GM19395 (cell line): ENCODE measurements around the gene FAM222A.

Experiments
- ATAC-seq: cut with Tn5 transposase; IDR thresholded peaks from one replicate; pipeline ENCODE4 v1.9.1; 2021; ENCODE audit warnings: mild to moderate bottlenecking, moderate library complexity; ENCODE audit not compliant: unreplicated experiment

The FAM222A gene

DNA sequence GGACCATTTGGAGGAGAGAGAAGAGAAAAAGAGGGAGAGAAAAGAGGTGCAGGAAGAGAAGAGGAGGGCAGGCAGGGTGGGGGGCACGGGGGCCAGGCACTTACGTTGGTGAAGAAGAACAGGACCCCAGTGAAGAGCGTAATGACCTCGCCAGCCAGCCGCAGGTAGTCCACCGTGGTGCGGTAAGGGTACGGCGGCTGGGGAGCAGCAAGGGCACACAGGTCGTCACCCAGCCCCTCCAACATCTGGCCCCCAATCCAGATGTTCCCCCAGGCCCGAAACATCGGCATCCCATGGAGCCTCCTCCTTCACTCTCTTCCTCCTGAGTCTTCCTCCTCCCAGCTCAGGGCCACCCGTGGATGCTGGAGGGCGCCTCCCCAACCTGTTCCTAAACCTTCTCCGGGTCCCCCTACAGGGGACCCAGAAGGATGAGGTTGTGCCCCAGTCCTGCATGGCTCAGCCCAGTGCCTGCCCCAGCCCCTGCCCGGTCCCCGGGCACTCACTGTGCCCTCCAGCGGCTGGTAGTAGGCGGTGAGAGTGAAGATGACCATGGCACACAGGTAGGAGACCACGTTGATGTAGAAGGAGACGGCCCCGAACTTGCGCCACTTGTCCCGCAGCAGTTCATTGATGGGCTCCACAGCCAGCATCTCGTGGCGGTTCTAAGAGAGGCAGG, 80.3 kb downstream of the FAM222A start:
- ATAC-seq, result no peak

DNA sequence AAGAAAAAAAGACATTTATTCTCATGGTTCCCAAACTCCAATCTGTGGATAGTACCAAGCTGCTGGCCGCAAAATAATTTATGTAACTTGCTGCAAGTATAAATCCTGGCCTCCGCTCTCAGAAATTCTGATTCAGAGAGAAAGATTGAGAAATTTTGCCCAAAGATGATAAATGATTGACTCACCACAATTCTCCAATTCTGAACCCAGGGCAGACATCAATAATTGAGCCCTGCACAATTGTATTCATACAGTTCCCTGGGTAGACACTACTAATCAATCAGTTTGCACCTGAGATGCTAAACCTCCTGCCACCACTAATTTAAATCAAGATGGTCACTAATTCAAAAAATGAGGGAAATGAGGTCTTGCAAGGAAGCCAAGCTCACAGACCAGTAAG, 81.4 kb downstream of the FAM222A start:
- no peak for ATAC-seq

DNA sequence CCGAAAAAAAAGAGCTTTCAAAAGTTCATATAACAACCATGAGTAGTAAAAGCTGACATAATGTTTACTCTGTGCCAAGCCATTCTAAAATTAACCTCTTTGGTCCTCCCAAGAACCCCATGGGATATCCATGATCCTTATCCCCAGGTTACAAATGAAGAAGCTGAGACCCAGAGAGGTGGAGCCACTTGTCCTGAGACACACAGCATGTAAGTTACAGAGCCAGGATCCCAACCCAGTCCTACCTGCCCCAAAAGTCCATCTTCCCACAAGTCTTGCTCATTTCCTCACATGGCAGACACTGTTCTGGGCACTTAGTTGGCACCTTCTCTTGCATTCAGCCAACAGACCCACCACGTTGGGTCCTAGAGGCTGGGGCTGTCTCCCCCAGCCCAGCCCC, 82.4 kb downstream of the FAM222A start:
- no peak for ATAC-seq

DNA sequence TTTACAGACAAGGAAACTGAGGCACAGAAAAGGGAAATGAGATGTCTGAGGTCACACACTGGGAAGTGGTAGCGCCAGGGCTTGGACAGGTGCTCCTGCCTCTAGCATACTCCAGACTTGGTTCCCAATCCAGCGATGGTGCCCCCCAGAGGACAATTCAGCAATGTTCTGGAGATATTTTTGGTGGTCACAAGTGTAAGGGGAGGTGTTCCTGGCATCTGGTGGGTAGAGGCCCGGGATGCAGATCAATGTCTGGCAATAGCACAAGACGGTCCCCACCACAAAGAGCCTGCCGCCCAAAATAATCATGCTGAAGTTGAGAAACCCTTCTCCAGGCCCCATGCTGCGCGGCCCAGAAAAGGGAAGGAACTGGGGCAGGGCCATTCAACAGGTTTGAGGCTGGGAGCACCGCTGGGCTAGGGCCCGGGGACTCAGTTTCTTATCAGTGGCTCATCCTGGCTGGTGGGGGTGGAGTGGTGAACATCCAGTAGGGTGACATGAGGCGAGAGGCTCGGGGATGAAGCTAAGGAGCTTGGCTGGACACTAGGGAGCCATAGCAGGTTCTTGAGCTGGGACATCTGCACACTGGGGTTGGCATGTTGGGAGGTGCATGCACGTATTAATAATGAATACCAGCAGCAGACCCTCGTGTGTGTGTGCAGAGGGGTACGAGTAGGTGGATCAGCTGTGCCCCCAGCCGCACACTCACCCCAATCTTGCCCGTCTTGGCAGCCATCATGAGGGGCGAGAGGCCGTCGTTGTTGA, 84.5 kb downstream of the FAM222A start:
- ATAC-seq, result no peak

DNA sequence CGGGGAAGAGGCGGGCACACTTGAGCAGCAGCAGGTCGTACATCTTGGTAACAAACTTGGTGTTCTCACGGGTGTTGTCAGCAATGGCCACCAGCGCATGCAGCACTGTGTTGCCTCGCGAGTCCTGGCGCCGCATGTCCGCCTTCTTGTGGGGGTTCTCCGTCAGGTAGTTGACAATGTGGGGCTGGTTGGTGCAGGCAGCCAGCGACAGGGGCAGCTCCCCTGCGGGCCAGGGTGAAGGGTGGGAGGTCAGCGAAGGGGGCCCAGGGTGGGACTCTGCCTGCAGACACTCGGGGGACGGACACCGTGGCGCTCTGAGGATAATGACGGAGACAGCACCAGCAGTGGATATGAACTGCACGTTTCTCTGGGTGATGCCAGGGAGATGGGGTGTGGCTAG, 85.1 kb downstream of the FAM222A start:
- no peak for ATAC-seq

DNA sequence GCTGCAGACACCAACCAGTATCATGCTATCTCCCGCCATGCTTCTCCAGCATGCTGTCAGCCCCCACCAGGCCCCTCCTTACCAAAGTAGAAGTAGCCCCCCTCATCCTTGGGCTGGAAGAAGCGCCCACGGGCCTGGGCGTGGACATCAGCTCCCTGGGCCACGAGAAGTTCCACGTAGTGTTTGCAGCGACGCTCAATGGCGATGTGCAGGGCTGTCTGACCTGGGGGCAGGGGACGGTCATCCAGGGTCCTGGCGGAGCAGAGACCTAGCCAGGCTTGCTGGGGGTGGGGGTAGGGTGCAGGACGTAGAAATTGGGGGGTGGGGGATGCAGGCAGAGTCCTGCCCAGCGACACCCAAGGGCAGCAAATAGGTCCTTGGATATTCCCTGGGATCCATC, 86.9 kb downstream of the FAM222A start:
- ATAC-seq, result no peak

DNA sequence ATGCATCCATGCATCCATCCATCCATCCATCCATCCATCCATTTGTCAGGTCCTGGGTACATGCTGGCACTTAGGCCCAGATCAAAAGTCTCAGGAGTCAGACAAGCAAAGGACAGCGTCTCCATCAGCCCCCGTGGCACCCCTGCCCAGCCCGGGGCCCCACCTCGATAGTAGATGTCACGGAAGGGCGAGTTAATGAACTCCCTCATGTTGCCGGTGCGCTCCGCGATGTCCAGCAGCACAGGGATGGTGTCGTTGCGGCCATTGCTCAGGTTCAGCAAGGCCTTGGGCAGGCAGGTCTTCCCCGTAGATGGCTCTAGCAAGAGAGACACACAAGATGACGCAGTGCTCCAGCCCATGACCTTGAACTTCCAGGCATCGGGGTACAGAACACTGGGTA, 89.2 kb downstream of the FAM222A start:
- ATAC-seq, result no peak

DNA sequence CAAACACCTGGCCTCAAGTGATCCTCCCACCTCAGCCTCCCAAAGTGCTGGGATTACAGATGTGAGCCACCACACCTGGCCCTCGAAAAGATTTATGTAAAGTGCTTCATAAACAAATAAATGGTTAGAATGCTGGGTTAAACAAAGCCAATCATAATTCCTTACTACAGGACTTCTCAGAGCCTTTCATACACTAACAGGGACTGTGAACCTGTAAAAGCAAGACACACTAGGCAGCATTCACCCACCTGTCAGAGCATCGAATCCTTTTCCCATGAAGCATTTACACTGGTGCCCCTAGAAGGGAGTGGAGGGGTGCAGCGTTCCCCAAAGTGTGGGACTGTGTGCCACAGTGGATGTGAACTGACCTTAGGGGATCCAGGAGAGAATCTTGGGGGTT, 90.1 kb downstream of the FAM222A start:
- no peak for ATAC-seq

DNA sequence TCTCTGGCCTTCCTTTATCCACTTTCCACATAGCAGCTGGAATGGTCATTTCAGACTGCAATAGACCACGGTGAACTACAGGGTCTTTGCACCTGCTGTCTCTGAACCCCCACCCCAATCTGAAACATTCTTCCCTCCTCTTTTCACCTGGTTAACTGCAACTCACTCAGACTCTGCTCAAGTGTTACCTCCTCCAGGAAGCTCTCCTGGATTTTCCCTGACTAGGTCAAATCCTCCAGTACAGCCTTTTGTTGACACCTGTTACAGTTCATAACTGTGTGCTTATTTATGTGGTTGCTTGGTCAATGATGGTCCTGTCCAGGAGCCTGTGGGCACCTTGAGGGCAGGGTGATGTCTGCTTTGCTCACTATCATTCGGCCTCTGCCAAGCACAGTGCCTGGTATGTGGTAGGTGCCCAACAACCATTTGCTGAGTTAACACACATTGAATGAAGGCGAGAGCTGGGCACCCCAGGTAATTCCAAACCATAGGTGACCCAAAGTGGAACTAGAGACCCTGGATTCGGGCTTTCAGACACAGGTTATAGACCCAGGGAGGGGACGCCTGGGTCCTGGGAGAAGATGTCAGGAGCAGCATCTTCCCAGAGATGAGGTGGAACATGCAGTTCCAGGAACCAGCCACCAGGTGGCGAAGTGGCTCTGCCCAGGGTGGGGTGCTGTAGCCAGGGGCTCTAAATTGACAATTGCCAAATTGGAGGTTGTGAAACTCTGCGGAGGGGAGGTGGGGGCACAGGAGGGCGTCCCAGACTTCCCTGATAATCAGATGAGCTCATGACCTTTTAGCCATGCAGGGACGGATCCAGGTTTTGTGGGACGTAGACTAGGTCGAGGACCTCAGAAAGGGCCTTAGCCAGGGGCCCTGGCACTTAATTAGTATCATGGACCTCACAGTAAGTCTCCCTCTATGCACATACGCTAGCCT, 91.5 kb downstream of the FAM222A start:
- ATAC-seq, result no peak

DNA sequence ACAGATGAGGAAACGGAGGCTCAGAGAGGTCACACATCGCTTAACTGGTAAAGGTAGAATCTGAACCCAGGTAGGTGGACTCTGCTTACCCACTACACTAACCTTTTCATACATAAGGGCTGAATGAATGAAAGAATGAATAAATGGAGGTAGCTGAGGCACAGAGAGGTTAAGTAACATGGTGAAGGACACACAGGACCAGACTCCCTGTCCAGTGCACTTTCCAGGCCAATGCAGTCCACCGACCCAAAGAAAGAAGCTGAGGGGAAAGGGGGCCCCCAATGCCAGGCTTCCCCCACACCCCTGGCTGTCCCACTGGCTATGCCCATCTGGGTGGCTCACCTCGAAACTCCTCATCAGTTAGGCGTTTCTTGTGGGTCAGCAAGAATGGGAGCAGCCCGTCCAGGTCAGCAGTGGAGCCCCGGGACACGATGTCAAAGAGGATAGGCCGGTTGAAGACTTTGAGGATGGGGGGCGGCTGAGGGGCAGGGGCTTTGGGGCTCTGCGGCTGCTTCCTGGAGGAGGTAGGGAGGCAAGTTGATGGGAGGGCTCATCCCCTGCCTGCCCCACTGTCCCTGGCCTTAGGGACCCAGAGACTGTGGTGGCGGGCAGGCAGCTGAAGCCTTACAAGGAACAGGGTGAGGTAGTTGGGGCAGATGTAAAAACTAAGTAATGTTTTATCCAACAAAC, 94.5 kb downstream of the FAM222A start:
- ATAC-seq, result no peak

DNA sequence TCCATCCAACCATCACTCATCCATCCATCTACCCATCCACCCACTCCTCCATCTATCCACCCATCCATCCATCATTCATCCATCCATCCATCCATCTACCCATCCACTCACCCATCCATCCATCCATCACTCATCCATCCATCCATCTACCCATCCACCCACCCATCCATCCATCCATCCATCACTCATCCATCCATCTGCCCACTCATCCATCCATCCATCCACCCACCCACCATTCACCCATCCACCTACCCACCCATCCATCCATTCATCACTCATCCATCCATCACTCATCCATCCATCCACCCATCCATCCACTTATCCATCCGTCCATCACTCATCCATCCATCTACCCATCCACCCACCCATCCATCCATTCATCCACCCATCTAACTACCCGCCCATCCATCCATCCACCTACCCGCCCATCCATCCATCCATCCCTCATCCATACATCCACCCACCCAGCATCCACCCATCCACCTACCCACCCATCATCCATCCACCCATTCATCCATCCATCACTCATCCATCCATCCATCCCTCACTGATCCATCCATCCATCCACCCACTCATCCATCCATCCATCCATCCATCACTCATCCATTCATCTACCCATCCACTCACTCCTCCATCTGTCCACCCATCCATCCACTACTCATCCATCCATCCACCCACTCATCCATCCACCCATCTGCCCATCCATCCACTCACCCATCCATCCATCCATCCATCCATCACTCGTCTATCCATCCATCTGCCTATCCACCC, 95.4 kb downstream of the FAM222A start:
- ATAC-seq, result no peak

DNA sequence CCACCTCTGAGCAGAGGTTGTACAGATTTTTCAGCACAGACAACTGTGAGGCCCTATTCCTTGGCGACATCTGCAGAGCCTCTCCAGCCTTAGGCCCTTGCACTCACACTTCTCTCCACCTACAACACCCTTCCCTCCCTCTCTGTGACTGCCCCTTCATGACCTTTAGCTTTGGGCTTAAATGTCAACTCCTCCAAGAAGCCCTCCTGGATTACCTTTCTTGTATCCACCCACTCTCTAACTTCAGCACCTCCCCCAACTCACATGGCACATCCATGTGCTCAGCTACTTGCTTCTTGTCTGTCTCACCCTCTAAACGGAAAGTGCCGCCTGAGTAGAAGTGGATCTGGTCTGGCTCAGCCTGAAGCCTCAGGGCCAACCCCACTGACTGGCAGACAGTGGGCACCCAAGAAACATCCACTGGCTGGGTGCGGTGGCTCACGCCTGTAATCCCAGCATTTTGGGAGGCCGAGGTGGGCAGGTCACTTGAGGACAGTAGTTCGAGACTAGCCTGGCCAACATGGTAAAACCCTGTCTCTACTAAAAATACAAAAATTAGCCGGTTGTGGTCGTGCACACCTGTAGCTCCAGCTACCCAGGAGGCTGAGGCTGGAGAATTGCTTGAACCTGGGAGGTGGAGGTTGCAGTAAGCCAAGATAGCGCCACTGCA, 97.5 kb downstream of the FAM222A start:
- no peak for ATAC-seq

DNA sequence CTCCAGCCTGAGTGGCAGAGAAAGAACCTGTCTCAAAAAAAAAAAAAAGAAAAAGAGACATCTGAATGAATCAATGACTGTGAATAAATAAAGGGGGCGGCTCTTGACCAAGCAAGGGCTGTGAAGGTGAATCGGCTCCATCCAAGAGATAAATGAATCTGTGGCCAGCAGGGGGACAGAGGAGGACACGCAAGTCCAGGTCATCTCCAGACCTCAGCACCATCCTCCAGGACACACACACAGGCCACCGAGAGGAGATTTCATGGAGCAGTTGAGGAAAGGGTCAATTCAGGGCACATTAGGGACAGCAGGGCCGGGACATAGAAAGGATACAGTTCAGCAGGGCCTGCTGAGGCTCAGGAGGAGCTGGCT, 98.0 kb downstream of the FAM222A start:
- ATAC-seq, result no peak

DNA sequence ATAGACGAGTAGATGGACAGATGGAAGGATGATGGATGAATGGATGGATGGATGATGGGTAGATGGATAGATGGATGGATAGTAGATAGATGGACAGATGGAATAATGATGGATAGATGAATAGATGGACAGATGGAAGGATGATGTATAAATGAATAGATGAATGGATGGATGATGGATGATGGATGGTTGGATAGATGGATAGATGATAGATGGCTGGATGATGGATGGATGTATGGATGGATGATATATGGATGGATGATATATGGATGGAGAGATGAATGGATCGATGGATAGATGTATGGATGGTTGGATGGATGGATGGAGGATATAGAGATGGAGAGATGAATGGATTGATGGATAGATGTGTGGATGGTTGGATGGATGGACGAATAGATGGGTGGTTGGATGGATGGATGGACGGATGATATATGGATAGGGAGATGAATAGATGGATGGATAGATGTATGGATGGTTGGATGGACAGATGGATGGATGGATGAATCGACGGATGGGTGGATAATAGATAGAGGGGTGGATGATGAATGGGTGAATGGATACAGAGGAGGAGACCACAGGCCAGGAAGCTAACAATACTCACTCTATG, 100.3 kb downstream of the FAM222A start:
- ATAC-seq, result no peak

DNA sequence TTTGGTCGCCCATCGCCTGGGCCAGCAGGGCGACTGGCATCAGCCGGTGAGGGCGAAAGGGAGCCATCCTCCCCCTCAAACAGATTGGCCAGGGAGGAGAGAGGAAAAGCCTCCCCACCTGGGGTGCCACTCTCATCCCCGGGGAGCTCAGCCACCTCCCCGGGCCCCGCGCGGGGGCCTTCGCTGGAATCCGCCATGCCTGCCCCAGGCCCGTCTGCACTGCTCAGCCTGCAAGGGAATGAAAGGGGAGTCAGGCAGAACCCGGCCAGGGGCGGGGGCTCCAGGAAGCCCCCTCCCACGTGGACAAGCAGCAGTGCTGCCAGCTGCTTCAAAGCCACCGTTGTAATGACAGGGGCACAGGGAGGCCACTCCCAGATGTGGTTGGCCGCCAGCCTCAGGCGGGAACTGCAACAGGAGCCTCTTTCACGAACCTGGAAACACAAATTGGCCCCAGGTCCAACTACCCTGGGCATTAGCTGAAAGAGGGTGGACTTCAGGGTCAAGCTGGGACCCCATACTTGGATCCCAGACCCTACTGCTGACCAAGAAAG, 101.0 kb downstream of the FAM222A start:
- ATAC-seq, result no peak

DNA sequence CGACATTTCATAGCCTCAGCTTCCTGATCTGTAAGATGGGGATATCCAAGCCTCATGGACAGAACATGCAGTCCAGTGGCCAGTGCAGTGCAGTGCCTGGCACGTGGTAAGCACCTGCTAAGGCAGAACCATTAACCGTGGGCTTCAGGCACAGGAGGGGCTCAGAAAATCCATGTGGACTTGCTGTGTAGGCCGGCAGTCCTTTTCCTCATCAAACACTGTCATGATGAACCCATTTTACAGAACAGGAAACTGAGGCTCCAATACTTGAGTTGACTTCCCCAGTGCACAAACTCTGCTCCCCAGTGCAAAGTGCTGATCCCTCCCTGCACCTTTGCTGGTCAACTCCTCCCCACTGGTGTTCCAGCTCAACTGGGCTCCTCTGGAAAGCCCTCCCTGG, 101.6 kb downstream of the FAM222A start:
- no peak for ATAC-seq

DNA sequence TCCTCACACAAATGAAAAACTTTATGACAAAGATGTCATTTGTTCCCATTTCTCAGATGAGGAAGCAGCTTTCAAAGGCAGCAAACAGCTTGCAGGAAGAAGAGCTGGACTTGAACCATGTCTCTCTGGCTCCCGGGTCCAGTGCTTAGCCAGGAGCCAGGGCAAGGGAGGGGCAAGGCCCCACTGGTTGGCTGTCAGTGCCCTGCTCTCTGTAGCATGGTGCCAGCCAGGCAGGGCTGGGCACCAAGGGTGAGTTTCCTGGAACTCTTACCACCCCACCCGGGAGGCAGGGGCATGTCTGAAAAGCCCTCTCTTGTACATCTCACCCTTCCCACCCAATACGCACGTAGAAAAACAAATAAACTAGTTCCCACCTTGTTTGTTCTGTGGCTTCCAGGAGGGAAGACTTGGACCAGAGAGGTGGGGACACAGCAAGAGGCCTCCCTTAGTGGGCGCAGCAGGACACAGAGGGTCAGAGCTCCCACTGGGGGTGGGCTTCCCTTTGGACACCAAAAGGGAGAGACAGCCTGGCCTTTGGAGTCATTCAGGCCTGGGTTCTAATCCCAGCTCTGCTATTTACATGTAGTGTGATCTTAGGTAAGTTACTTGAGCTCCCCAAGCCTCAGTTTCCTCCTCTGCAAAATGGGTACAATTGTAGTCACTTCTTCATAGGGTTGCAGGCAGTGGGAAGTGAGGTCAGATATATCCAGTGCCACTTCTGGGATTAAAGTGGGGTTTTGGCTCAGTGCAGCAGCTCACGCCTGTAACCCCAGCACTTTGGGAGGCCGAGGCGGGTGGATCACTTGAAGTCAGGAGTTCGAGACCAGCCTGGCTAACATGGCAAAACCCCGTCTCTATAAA, 102.4 kb downstream of the FAM222A start:
- no peak for ATAC-seq

DNA sequence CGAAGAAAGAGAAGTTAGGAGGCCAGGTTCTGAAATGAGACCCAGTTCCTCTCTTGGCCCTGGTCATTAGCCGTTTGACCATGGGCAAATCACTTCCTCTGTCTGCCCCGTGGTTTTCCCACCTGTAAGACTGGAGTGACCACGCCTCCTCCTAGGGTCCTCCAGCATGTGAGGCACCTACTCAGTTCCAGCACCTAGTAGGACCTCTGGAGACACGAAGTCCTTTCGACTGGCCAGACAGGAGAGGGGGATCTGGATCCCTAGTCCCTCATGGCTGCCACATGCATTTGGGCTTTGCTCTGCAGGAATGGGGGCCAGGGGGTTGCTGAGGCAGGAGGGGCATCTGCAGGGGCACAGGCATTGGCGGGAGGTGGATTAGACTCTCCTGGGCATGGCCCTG, 103.2 kb downstream of the FAM222A start:
- no peak for ATAC-seq
